DMS153 treated with DMSO at 0.1 percent for 48 hours (cell line): Measurements from ENCODE around the gene TEKT2.

ENCODE experiments used
- DNase-seq: peaks from one replicate; lab custom pipeline; 2025; ENCODE audit not compliant: unreplicated experiment; lab: John Stamatoyannopoulos, UW

Gene TEKT2

GRCh38 chr1:36101546-36101945 lies 17.7 kb downstream of the TEKT2 start:
- DNase-seq: no peak

GRCh38 chr1:36106269-36106668 lies 22.4 kb downstream of the TEKT2 start:
- DNase-seq: no peak

DNA sequence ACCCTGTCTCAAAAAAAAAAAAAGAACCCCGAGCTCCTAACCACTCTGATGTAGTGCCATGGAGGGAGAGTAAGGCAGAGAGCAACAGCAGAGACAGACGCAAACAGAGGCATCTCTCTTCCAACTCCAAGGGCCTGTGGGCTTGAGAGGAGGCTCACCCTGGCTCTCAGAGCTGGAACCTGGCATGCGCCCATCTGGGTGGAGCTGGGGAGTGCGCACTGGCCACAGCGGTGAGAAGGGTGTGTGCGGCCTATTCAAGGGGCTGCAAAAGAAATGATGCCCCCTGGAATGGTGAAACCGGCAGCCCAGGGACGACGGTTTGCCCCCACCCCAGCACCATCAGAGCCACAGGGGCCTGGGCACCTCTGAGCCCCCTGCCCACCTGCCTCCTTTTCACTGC lies 23.5 kb downstream of the TEKT2 start:
- no peak for DNase-seq

DNA sequence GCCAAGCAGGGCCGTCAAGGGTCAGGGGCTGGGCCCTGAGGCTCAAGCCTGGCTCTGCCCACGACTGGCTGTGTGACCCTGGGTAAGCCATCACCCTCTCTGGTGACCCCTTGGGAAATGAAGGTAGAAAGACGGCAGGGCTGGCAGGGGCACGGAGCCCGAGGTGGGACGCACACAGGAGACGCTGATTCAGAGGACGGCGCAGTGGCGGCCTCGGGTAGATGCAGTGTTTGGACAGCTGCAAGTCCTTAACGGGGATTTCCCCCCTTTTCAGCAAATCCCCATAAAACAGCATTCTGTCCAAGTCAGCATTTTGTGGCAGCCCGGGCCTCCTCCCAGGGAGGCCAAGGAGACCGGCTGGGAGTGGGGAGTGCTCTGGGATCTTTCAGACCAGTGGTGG lies 24.4 kb downstream of the TEKT2 start:
- DNase-seq: no peak

DNA sequence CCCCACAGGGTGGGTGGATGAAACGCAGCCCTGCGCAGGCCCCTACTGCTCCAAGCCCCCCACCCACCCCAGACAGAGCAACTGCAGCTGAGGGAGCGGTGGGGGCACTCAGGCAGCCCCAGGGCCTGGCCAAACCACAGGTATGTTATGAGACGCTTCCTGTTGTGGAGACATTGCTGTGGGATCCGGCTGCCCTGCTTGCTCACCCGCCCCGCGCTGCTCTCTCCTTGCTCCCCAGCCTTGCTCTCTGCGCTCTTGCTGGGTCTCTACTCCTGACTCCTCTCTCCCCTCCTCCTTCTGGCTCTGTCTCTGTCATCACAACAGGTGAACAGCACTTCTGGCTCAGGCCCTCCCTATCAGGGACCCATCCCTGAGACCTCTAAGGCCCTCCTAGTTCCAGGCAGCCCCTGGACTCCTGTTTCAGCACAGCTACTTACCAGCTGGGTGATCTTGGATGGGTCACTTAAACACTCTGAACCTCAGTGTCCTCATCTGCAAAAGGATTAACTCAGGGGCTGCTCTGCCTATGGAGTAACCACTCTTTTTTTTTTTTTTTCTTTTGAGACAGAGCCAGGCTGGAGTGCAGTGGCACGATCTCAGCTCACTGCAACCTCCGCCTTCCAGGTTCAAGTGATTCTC lies 25.3 kb downstream of the TEKT2 start:
- no peak for DNase-seq

DNA sequence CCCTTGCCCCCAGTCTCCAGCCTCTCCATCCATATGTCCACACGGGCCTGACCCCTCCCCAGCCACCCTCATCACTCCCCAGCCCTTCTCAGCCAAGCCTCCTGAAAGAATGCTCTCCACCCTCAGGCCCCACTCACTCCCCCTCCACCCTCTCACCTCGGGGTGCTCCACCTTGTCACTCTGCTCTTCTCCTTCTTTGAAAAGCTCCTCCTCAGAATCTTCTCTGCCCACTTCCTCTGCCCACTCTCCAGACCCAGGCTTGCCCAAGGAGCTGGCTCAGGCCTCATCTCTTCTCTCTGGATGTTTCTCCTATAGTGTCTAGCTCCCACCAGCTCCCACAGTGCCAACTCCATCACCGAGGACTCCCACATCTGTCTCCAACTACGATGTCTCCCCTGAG lies 27.3 kb downstream of the TEKT2 start:
- no peak for DNase-seq

GRCh38 chr1:36112823-36113222 lies 28.9 kb downstream of the TEKT2 start:
- DNase-seq: no peak

DNA sequence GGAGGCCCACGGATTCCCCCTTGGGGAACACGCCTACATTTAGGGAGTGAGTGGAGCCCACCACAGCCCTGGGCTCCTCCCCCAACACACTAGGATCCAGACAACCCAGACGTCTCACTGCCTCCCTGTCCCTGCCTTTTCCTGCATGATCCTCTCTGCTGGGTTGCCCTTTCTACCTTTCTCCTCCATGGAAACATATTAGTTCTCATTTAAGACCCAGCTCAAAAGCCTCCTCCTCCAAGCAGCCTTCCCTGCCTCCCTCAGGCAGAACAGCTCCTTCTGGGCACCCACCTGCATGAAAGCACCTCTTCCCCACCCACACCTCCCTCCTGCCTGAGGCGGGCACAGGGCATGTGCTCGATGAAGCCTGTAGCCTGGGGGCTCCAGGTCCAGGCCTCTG lies 30.5 kb downstream of the TEKT2 start:
- no peak for DNase-seq

- DNase-seq: no peak
Observed at GRCh38 chr1:36115200-36115669, 31.3 kb downstream of the TEKT2 start.

DNA sequence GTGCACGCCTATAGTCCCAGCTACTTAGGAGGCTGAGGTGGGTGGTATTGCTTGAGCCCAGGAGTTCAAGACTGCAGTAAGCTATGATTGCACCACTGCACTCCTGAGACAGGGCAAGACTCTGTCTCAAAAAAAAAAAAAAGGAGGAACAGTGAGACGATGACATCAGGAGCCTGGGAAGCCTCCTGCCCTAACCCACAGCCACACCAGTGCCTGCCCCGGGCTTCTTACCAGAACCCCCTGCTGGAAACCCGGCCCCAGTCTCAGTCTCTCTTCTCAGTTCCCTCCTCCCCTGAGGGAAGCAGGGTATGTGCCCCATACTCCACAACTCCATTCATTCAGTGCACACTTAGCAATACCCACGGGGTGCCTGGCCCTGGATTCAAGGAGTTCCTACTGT lies 32.0 kb downstream of the TEKT2 start:
- DNase-seq: no peak

DNA sequence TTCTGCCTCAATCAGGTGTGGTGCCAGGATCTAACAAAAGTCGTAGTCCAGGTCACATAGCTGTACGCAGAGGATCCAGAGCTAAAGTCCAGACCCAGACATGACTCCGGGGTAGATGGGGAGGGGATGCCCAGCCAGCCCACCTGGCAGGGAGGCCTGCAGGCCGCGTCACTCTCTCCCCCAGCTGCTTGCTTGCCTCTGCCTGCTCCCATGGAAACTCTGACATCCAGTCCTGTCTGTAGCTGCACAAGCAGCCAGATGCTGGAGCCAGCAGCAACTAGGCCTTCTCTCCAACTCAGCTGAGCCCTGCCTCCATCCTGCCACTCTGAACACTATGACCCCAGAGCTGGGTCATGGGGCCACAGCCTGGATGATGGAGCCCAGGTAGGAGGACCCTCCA lies 33.0 kb downstream of the TEKT2 start:
- no peak for DNase-seq

GRCh38 chr1:36118447-36119204 lies 34.7 kb downstream of the TEKT2 start:
- no peak for DNase-seq

- DNase-seq: no peak
Observed at GRCh38 chr1:36119456-36119855, 35.6 kb downstream of the TEKT2 start.

DNA sequence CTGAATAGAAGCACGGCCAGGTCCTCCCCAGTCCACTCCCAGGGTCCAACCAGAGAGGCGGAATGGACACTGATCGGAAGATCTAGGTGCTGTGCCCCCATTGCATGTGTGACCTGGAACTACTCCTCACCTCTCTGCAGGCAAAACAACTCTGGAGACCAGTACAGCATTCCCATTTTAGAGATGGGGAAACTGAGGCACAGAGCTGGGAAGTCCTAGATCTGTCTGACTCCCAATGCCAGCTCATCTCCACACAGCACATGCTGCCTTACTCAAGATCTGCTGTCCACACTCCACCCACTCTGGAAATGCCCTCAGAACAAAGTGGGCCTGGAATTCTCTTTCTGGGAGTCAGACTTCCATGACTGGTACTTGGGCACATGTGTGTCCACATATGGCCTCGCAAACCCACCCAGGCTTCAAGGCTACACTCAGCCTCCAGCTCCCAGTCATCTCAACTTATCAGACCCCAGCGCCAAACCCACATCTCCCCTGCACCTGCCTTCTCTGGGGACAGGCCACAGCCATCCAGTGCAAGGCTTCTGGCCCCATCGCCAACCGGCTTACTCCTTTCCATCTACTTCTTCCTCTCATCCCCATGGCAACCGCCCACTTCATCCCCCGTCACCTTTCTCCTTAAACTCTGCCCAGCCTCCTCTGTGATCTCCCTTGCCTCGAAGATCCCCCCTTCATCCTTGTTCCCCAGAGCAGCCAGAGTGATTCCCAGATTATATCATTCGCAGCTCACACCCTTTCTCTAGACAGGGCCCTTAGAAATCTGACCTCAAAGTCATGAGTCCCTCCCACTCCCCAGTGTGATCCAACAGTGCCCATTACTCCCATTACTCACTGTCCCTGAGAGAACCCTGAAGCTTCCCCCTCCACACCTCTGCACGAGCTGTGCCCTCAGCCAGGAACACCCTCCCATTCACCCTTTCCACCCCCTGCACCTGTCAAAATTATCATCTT lies 38.5 kb downstream of the TEKT2 start:
- no peak for DNase-seq

- DNase-seq: no peak
Observed at GRCh38 chr1:36123356-36123755, 39.5 kb downstream of the TEKT2 start.

DNA sequence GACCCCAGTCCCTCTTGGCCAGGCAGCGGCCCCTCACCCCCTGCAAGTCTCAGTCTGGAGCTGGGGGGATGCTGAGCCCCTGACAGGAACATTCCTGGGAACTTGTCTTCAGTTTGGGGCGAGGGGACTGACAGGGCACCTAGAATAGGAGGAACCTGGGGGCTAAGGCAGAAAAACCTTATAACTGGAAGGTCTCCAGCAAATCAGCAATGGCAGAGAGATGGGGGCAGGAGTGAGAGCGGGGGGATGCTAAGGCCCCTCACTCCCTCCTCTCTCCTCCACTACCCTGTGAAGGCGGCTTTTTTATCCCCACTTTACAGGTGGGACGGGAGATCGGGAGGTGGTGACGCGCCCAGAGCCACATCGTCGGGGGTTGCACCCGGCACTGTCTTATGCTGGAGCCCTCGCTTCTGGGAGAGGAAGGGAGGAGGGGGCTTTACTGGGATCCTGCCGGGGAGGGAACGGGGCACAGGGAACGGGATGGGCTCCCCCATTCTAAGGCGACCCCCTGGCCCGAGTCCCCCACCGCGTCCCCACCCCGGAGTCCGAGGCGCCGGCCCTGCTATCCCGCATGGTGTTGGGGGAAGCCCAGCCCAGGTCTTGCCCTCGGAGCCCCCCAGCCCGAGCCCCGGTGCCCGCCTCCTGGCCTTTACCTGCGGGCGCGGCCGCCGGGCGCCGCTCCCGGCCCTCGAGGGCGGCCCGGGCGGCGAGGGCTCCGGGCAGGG lies 40.7 kb downstream of the TEKT2 start:
- no peak for DNase-seq

DNA sequence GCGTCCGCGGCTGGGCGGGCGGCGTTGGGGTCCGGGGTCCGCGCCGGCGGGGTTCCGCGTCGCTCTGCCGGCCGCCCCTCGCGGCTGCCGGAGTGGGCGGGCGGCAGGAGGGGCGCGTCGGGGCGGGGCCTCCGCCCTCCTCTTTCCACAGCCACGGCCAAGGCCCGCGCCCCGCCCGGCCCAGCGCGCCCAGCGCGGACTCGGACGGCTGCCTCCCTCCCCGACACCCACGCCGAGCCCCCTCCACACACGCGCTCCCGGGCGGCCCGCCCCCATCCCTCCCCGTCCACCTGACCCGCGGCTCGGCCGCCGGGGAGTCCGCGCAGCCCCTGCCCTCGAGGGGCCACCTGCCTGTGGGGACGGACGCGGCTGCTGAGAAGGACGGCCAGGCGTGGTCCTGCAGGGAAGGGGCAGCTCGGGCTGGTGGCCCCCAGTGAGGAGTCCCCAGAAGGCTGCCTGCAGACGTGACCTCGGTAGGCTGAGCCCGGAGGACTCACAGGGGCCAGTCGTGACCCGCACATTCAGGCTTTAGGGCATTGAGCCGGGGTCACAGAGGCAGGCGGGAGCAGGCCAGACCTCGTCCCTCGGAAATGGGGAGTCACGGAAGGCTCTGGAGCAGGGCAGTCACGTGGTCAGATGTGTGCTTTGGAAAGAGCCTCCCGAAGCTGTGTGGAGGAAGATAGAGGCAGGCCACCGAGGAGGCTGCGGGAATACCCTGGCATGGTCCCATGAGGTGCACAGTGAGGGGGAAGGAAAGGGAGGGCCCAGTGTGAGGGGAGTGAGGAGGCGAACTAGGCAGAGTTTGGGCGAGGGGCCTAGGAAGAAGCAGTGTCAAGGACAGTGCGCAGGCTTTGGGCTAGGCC lies 41.5 kb downstream of the TEKT2 start, which contains the start of gene COL8A2:
COL8A2 (minus strand) TSS at position 94 of the 863 bp plus-strand sequence. CDS start 24,980 bp downstream, outside the sequence.
- no peak for DNase-seq

DNA sequence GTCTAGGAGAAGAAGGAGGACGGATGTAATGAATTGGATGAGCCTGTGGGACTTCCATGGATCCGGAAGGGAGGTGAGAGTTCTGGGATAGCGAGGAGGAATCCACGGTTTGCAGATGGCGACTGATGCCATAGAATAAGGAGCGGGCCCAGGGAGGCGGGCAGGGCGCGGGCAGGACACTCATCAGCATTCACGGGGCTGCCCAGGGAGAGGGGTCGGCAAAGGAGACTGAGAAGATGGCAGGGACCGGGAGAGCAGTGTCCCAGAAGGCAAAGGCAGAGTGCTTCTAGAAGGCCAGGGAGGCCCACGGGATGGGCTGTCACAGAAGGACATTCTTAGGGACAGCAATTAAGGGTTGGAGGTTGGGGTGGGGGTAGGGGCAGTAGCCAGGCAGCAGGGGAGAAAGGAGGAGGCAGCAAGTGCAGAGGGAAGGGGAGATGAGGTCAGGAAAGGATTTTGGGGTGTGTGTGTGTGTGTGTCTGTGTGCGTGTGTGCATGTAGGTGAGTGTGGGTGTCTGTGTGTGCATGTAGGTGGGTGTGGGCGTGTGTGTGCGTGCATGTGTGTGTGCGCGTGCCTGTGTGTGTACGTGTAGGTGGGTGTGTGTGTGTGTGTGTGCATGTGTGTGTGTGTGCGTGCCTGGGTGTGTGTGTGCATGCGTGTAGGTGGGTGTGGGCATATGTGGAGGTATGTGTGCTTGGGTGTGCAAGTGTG lies 42.3 kb downstream of the TEKT2 start:
- DNase-seq: no peak

DNA sequence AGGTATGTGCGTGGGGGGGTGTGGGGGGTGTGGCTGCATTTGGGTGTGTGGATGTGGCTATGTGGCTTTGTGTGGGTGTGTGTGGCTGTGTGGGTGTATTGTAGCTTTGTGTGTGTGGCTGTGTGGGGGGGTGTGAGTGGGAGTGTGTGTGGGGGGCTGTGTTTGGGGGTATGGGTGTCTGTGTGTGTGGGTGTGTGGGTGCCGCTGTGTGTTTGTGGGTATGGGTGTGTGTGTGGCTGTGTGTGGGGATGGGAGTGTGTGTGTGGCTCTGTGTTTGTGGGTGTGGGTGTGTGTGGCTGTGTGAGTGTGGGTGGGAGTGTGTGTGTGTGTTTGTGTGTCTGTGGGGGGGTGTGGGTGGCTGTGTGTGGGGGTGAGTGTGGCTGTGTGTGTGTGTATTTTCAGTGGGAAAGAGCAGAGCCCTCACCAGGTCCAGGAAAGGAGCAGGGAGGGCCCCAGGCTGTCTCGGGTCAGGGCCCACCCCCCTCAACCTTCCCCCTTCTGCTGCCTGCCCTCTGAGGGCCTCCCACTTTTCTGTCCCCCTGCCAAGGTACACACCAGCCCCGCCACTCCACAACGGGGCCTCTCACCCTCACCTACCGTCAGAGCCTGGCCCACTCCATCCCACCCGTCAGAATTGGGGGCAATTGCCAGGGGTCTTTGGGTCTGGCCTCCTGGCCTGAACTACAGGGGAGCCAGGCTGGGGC lies 43.1 kb downstream of the TEKT2 start:
- no peak for DNase-seq
